Peyer's patch (tissue), 4 donors: ENCODE data around the gene LRRFIP1. TPM values are rescaled to one million over a fixed set of nuclear protein-coding genes. Genes with fewer than 3 reads are reported as not detected.
A peak's percentile ranks its signal among the peaks of the same experiment; 100 is the strongest.

Experiments used
- DNase-seq, 3 donors: peaks; one replicate each; pipeline ENCODE4 v3.0.0-alpha.2; 2017 to 2019
- H3K27ac ChIP-seq, 4 donors: fragments of 200-600 bp; sonication (generic); one replicate each; pipeline ENCODE4 v1.5.1; 2016 to 2019
- H3K27me3 ChIP-seq, 2 donors: fragments of 200-600 bp; sonication (generic); one replicate each; pipeline ENCODE4 v1.5.1; 2019
- H3K36me3 ChIP-seq, 3 donors: fragments of 200-600 bp; sonication (generic); one replicate each; pipeline ENCODE4 v1.5.1; 2016 to 2019
- H3K4me1 ChIP-seq, 4 donors: fragments of 200-600 bp; sonication (generic); one replicate each; pipeline ENCODE4 v1.5.1; 2016 to 2019
- H3K4me3 ChIP-seq, 4 donors: fragments of 200-600 bp; sonication (generic); 1 replicate in 3 of 4; 2 replicates in 1 of 4; pipeline ENCODE4 v1.5.1; 2016 to 2019; ENCODE audit warnings: mild to moderate bottlenecking in 1 of 4
- H3K9me3 ChIP-seq, 4 donors: fragments of 200-600 bp; sonication (generic); one replicate each; pipeline ENCODE4 v1.5.1; 2016 to 2019; ENCODE audit warnings: mild to moderate bottlenecking in 1 of 4
- CTCF ChIP-seq, 6 experiments: fragments of 450-650 bp in 4 of 6; fragments of 200-600 bp in 2 of 6; sonication (generic) in 1 of 6; IDR thresholded peaks; one replicate each; pipeline ENCODE4 v1.5.1; 2017 to 2019; ENCODE audit warnings: antibody characterized with exemption in 6 of 6, mild to moderate bottlenecking in 3 of 6, moderate library complexity in 1 of 6
- POLR2A ChIP-seq, 2 donors: fragments of 450-650 bp; IDR thresholded peaks; one replicate each; pipeline ENCODE4 v1.5.1; 2017; ENCODE audit warnings: antibody characterized with exemption in 2 of 2, mild to moderate bottlenecking in 2 of 2, moderate library complexity in 2 of 2
- total RNA-seq, 4 donors: library from RNA; depleted of rRNA; stranded (reverse); fragments of >200 nt; gene quantifications; one replicate each; pipeline ENCODE4 v1.1.0, GENCODE V29; 2016

Gene LRRFIP1
- total RNA-seq, 4 donors from 2014 or later = 114 to 182 (median 135) TPM

- TF ChIP-seq CTCF (IDR thresholded peaks at IDR 0.05) (no peak), POLR2A (IDR thresholded peaks at IDR 0.05) (no peak)
- no peak for DNase-seq
- H3K27ac ChIP-seq = no peak overlapping the region
- H3K27me3 ChIP-seq = no peaks in the 10 kb centered on the region
- H3K9me3 ChIP-seq = no peaks in the 10 kb centered on the region
- H3K4me1 ChIP-seq = peaks cover 0 to 8% (median 4%) of the 10 kb centered on the region in 4 donors
- no peaks in the 10 kb centered on the region for H3K36me3 ChIP-seq
- no peak overlapping the region for H3K4me3 ChIP-seq
These were observed 3.7 kb upstream of the LRRFIP1 start for GRCh38 chr2:237623428-237624403.

GRCh38 chr2:237624565-237624964, 2.8 kb upstream of the LRRFIP1 start:
- TF ChIP-seq POLR2A (IDR thresholded peaks at IDR 0.05) (no peak), CTCF (IDR thresholded peaks at IDR 0.05) (no peak)
- no peaks in the 10 kb centered on the region for H3K36me3 ChIP-seq
- H3K4me1 ChIP-seq = peaks cover 0 to 14% (median 4%) of the 10 kb centered on the region in 4 donors
- no peak overlapping the region for H3K4me3 ChIP-seq
- H3K27me3 ChIP-seq = no peaks in the 10 kb centered on the region
- no peak overlapping the region for H3K27ac ChIP-seq
- no peak for DNase-seq
- H3K9me3 ChIP-seq = no peaks in the 10 kb centered on the region

- Histone ChIP-seq H3K9me3 (no peaks in the 10 kb centered on the region), H3K27ac (peak overlapping the region in 2 of 4 donors; percentile 22 to 35), H3K4me1 (peaks cover 0 to 14% (median 4%) of the 10 kb centered on the region in 4 donors), H3K4me3 (no peak overlapping the region), H3K36me3 (no peaks in the 10 kb centered on the region), H3K27me3 (no peaks in the 10 kb centered on the region)
- DNase-seq = no peak
- TF ChIP-seq CTCF (IDR thresholded peaks at IDR 0.05) (no peak), POLR2A (IDR thresholded peaks at IDR 0.05) (no peak)
These were observed 2.1 kb upstream of the LRRFIP1 start for GRCh38 chr2:237625216-237625705.

- H3K9me3 ChIP-seq = no peaks in the 10 kb centered on the region
- H3K27ac ChIP-seq = peak overlapping the region in 1 of 4 donors; percentile 22
- no peak for TF ChIP-seq CTCF (IDR thresholded peaks at IDR 0.05)
- TF ChIP-seq POLR2A (IDR thresholded peaks at IDR 0.05) = no peak
- H3K4me3 ChIP-seq = no peak overlapping the region
- H3K36me3 ChIP-seq = no peaks in the 10 kb centered on the region
- H3K4me1 ChIP-seq = peaks cover 0 to 14% (median 4%) of the 10 kb centered on the region in 4 donors
- no peaks in the 10 kb centered on the region for H3K27me3 ChIP-seq
- no peak for DNase-seq
These were observed 1.6 kb upstream of the LRRFIP1 start for GRCh38 chr2:237625777-237626176.

GRCh38 chr2:237626813-237627440, 460 bp upstream of the LRRFIP1 start:
- peaks cover 0 to 14% (median 4%) of the 10 kb centered on the region in 4 donors for H3K4me1 ChIP-seq
- no peaks in the 10 kb centered on the region for H3K27me3 ChIP-seq
- no peak for DNase-seq
- no peaks in the 10 kb centered on the region for H3K36me3 ChIP-seq
- H3K9me3 ChIP-seq = no peaks in the 10 kb centered on the region
- peak overlapping the region; percentile 40 to 72 (median 60) for H3K4me3 ChIP-seq
- TF ChIP-seq CTCF (IDR thresholded peaks at IDR 0.05) = no peak
- TF ChIP-seq POLR2A (IDR thresholded peaks at IDR 0.05) = no peak
- H3K27ac ChIP-seq = peak overlapping the region in 3 of 4 donors; percentile 58 to 66 (median 59)
